ENCODE measurements around the gene IFITM5. TPM values are rescaled to one million over a fixed set of nuclear protein-coding genes. Genes with fewer than 3 reads are reported as not detected.
"Not testable (repeated sequence)": the region's sequence is repeated elsewhere in the genome, so short reads cannot be mapped to it uniquely, and the experiment has no call there.

The IFITM5 gene
- total RNA-seq, 1 experiment from 2014 or later: not detected

DNA sequence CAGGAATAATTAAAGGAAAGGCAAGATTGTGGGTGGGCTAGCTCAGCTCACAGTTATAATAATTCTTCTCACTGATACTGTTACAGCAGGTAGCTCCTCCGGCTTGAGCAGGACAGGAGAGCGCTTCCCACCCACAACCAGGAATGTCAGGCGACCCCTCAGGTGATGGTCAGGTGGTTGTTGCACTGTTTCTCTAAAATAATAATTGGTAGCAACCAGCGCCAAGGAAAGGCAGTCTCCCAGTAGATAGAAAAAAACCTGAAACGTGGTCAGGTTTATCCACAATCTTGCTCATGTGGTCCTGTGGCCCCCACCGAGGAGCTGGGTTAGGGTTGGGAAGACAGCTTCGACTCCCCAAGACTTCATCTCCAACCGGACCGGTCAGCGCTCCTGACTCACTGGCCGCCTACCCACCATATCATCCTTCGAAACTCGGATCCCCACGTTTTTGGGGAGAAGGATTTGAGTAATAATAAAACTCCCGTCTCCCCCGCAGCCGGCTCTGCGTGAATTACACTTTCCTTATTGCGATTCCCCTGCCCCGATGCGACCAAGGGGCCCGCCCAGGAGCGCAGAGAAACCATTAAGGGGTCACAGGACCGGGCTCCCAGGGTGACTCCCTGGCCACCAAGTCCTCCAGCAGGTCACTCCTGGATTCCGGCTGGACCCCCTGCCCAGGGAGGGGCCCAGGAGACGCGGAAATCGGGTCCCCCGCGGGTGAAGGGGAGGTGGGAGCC lies 18.5 kb upstream of the IFITM5 start:
- H2BK20ac ChIP-seq (ENCODE audit: low read depth, low read length, poor library complexity, severe bottlenecking); H3K4ac ChIP-seq (ENCODE audit: low read depth, low read length); H3K79me1 ChIP-seq (ENCODE audit: insufficient read depth, low read depth, low read length, poor library complexity, severe bottlenecking); H3K14ac ChIP-seq (ENCODE audit: insufficient read depth, low read length); H2AFZ ChIP-seq (ENCODE audit: low read length); H3K56ac ChIP-seq (ENCODE audit: insufficient read length, low read depth, low read length); H4K20me1 ChIP-seq (ENCODE audit: control insufficient read depth, insufficient read depth, insufficient read length); H3K23ac ChIP-seq (ENCODE audit: insufficient read length, low read depth, low read length); H3K9me3 ChIP-seq (ENCODE audit: control insufficient read depth, low read depth, low read length); H4K8ac ChIP-seq (replicated peaks; ENCODE audit: insufficient read length, low read depth, low read length); H2BK12ac ChIP-seq (ENCODE audit: insufficient read length, low read depth, low read length); H3K79me2 ChIP-seq (ENCODE audit: insufficient read depth, low read length); H3K18ac ChIP-seq (ENCODE audit: insufficient read length, low read depth, low read length); H3K9me3 Mint-ChIP-seq; H2BK15ac ChIP-seq (ENCODE audit: low read depth, low read length); H4K91ac ChIP-seq (ENCODE audit: insufficient read length, low read depth, low read length); H3K27ac ChIP-seq (ENCODE audit: insufficient read length, low read depth, low read length); H3K4me1 ChIP-seq (ENCODE audit: insufficient read depth, low read length); H2BK5ac ChIP-seq (ENCODE audit: insufficient read length, low read length); H2AK5ac ChIP-seq (ENCODE audit: insufficient read length, low read length); H4K5ac ChIP-seq (ENCODE audit: insufficient read length, low read depth, low read length); H3K27me3 ChIP-seq (ENCODE audit: insufficient read depth, low read length); H3K27me3 Mint-ChIP-seq (ENCODE audit: low read depth); H2BK120ac ChIP-seq (ENCODE audit: low read depth, low read length, poor library complexity, severe bottlenecking); H3T11ph ChIP-seq (ENCODE audit: low read length); H3K9ac ChIP-seq (ENCODE audit: extremely low read depth, insufficient read length, low read length): not testable (repeated sequence)
- H3K4me1 Mint-ChIP-seq: peaks cover 33 to 56% of the 10 kb centered on the region in 2 experiments
- peak overlapping the region; percentile 80 to 95 (median 93); a peak in 6 of 7 replicates for H3K27ac Mint-ChIP-seq
- peaks cover 6 to 19% (median 6%) of the 10 kb centered on the region in 3 experiments; a peak in 6 of 7 replicates for H3K36me3 Mint-ChIP-seq (ENCODE audit: insufficient read depth in 1 of 3, low read depth in 3 of 3)
- peaks cover 34% of the 10 kb centered on the region for H3K23me2 ChIP-seq (ENCODE audit: insufficient read length, low read depth, low read length, poor library complexity, severe bottlenecking)
- DNase-seq: peak; percentile 50
- WGBS (ENCODE audit: extremely low coverage, insufficient read length, low lambda C conversion rate): no CpG with 5 or more reads among the region's 30 CpGs
- H3K4me3 Mint-ChIP-seq: peak overlapping the region; percentile 78 to 92
- peak overlapping the region; percentile 20 for H3K4me2 ChIP-seq (ENCODE audit: insufficient read depth, insufficient read length, low read length)
